ENCODE measurements around the gene CA12.

GRCh38 chr15:63365273-63365680 lies 16.4 kb downstream of the CA12 start:
- TF ChIP-seq CREB5 (CRISPR knock-in tag; IDR thresholded peaks at IDR 0.05; ENCODE audit: low read depth), result no peak
- TF ChIP-seq ZFP3 (CRISPR knock-in tag; IDR thresholded peaks at IDR 0.05), result no peak
- no peak for TF ChIP-seq TSHZ2 (CRISPR knock-in tag; IDR thresholded peaks at IDR 0.05)
- no peak for TF ChIP-seq ZFP30 (CRISPR knock-in tag; IDR thresholded peaks at IDR 0.05)
- TF ChIP-seq CSRNP3 (CRISPR knock-in tag; IDR thresholded peaks at IDR 0.05), result no peak
- TF ChIP-seq, protein P1, sequence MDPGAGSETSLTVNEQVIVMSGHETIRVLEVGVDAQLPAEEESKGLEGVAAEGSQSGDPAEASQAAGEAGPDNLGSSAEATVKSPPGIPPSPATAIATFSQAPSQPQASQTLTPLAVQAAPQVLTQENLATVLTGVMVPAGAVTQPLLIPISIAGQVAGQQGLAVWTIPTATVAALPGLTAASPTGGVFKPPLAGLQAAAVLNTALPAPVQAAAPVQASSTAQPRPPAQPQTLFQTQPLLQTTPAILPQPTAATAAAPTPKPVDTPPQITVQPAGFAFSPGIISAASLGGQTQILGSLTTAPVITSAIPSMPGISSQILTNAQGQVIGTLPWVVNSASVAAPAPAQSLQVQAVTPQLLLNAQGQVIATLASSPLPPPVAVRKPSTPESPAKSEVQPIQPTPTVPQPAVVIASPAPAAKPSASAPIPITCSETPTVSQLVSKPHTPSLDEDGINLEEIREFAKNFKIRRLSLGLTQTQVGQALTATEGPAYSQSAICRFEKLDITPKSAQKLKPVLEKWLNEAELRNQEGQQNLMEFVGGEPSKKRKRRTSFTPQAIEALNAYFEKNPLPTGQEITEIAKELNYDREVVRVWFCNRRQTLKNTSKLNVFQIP (CRISPR knock-in tag; IDR thresholded peaks at IDR 0.05; ENCODE audit: borderline replicate concordance, low read depth), result no peak
- TF ChIP-seq ARNTL (CRISPR knock-in tag; IDR thresholded peaks at IDR 0.05; ENCODE audit: borderline replicate concordance, low read depth), result no peak
- no peak for TF ChIP-seq ZNF70 (CRISPR knock-in tag; IDR thresholded peaks at IDR 0.05)
- no peak for TF ChIP-seq OSR1 (CRISPR knock-in tag; IDR thresholded peaks at IDR 0.05)
- no peak for TF ChIP-seq ESRRG (CRISPR knock-in tag; IDR thresholded peaks at IDR 0.05)
- no peak for TF ChIP-seq BACH2 (CRISPR knock-in tag; IDR thresholded peaks at IDR 0.05; ENCODE audit: borderline replicate concordance)
- no peak for TF ChIP-seq ZNF565 (CRISPR knock-in tag; conservative IDR thresholded peaks at IDR 0.05; ENCODE audit: low read depth)
